K562 (cell line): Measurements from ENCODE around the gene KIF19. TPM values are rescaled to one million over a fixed set of nuclear protein-coding genes. Genes with fewer than 3 reads are reported as not detected.

ENCODE experiments used
- ATAC-seq: fragments of 200-7000 bp; cut with Tn5 transposase; 3 replicates; pipeline ENCODE4 v1.9.1; 2020; ENCODE audit warnings: moderate library complexity
- BruUV-seq: library from RNA; stranded (reverse); fragments of 400-500 nt; replicated peaks from 2 replicates; lab custom pipeline; 2021; lab: Mats Ljungman, UMichigan
- CTCF ChIA-PET: fragments of 300-600 bp; formaldehyde crosslinking; extraction: SDS; loops from one replicate; lab custom pipeline; 2021; ENCODE audit warnings: low intra/inter-chr PET ratio; lab: Yijun Ruan, JAX
- POLR2A ChIA-PET: fragments of 300-600, 350-650 bp; sonication (Branson Sonifier 250); formaldehyde crosslinking; extraction: SDS; loops from one replicate; lab custom pipeline; 2021; ENCODE audit warnings: antibody characterized with exemption, inconsistent platforms; lab: Yijun Ruan, JAX
- DNase-seq, 4 experiments: peaks; one replicate each; pipeline versions ENCODE4 v3.0.0 to v3.0.0-alpha.2; 2011 to 2018; ENCODE audit warnings: low spot score in 3 of 4, mixed read lengths in 3 of 4; ENCODE audit errors: extremely low read depth in 1 of 4
- FAIRE-seq: peaks from 2 replicates; lab custom pipeline; 2011; peaks lifted over from hg19 to GRCh38; lab: Jason Lieb, UNC
- H2AFZ ChIP-seq: 2 replicates; pipeline ENCODE4 v1.6.0; 2011; ENCODE audit warnings: low read depth, low read length, control low read depth, inconsistent platforms
- H3K27ac ChIP-seq: fragments of 200-600 bp; 3 replicates; pipeline ENCODE4 v1.8.0; 2011; ENCODE audit warnings: low read depth, mild to moderate bottlenecking, control low read depth, inconsistent platforms, low read length, moderate library complexity, mixed read lengths; ENCODE audit errors: extremely low read depth
- H3K27me3 ChIP-seq, 2 experiments: fragments of 300-600 bp in 1 of 2; 2 replicates in 1 of 2; 3 replicates in 1 of 2; pipeline versions ENCODE4 v1.6.0 to v1.8.0; 2011; ENCODE audit warnings: inconsistent platforms in 2 of 2, low read length in 2 of 2, mild to moderate bottlenecking in 1 of 2, mixed read lengths in 1 of 2, moderate library complexity in 1 of 2; ENCODE audit not compliant: control insufficient read depth in 2 of 2, insufficient read depth in 2 of 2
- H3K36me3 ChIP-seq: fragments of 300-600 bp; 3 replicates; pipeline ENCODE4 v1.8.0; 2011; ENCODE audit warnings: mild to moderate bottlenecking, low read length, inconsistent platforms; ENCODE audit not compliant: control insufficient read depth, insufficient read depth
- H3K4me1 ChIP-seq, 2 experiments: fragments of 200-600 bp in 1 of 2; replicated peaks in 1 of 2; 2 replicates in 1 of 2; 3 replicates in 1 of 2; pipeline versions ENCODE4 v1.5.1 to v1.8.0; 2011; ENCODE audit warnings: inconsistent platforms in 2 of 2, low read length in 2 of 2, mild to moderate bottlenecking in 1 of 2, mixed read lengths in 1 of 2, moderate library complexity in 1 of 2; ENCODE audit not compliant: control insufficient read depth in 2 of 2, insufficient read depth in 2 of 2
- H3K4me2 ChIP-seq: 2 replicates; pipeline ENCODE4 v1.6.1; 2011; ENCODE audit warnings: low read length, control low read depth, inconsistent platforms, mixed read lengths; ENCODE audit not compliant: insufficient read depth
- H3K4me3 ChIP-seq: fragments of 200-600 bp; sonication (generic), shearing (Covaris generic); 2 replicates; pipeline ENCODE4 v1.5.1; 2016; ENCODE audit warnings: control low read depth, inconsistent platforms
- H3K79me2 ChIP-seq: fragments of 200-600 bp; 3 replicates; pipeline ENCODE4 v1.8.0; 2011; ENCODE audit warnings: low read length, inconsistent platforms; ENCODE audit not compliant: control insufficient read depth, insufficient read depth
- H3K9ac ChIP-seq, 2 experiments: 2 replicates each; pipeline versions ENCODE4 v1.6.0 to v1.6.1; 2011; ENCODE audit warnings: low read depth in 2 of 2, low read length in 2 of 2, control low read depth in 1 of 2, inconsistent platforms in 1 of 2, mild to moderate bottlenecking in 1 of 2, mixed read lengths in 1 of 2; ENCODE audit not compliant: insufficient read depth in 1 of 2
- H3K9me1 ChIP-seq: one replicate; pipeline ENCODE4 v1.6.0; 2011; ENCODE audit warnings: inconsistent platforms, mild to moderate bottlenecking, low read length, moderate library complexity; ENCODE audit not compliant: control insufficient read depth, insufficient read depth
- H3K9me3 ChIP-seq: replicated peaks from 2 replicates; pipeline ENCODE4 v1.5.1; 2011; ENCODE audit warnings: low read depth, low read length, inconsistent platforms; ENCODE audit not compliant: control insufficient read depth, insufficient read depth
- H4K20me1 ChIP-seq: replicated peaks from 2 replicates; pipeline ENCODE4 v1.6.1; 2011; ENCODE audit warnings: low read length, inconsistent platforms, mixed read lengths; ENCODE audit not compliant: control insufficient read depth, insufficient read depth
- ARID1B ChIP-seq: fragments of 450-650 bp; IDR thresholded peaks from 2 replicates; pipeline ENCODE4 v1.6.1; 2016; ENCODE audit warnings: antibody characterized with exemption, mild to moderate bottlenecking, inconsistent platforms
- E2F3 ChIP-seq: fragments of 250-450 bp; sonication (Bioruptor Pico); IDR thresholded peaks from 2 replicates; pipeline ENCODE4 v1.4.0; 2020; ENCODE audit warnings: mild to moderate bottlenecking
- PRMT5 ChIP-seq: sonication (generic); formaldehyde crosslinking; IDR thresholded peaks from 2 replicates; pipeline ENCODE4 v1.5.0; 2020; ENCODE audit warnings: missing genetic modification reagents
- PYGO2 ChIP-seq: fragments of 450-650 bp; IDR thresholded peaks from 2 replicates; pipeline ENCODE4 v1.6.1; 2016; ENCODE audit warnings: mild to moderate bottlenecking, missing genetic modification characterization, moderate library complexity, missing compliant biosample characterization
- XRCC4 ChIP-seq: IDR thresholded peaks from one replicate; pipeline ENCODE4 v1.6.1; 2011; ENCODE audit not compliant: insufficient read depth, insufficient read length; ENCODE audit errors: extremely low read depth
- ZNF699 ChIP-seq: fragments of 250-450 bp; sonication (Bioruptor Pico); IDR thresholded peaks from 2 replicates; pipeline ENCODE4 v1.8.0; 2021; ENCODE audit warnings: mild to moderate bottlenecking, moderate library complexity; ENCODE audit not compliant: insufficient replicate concordance
- WGBS: fragments of 100-300 bp; shearing (Covaris generic); methylation state at CpG from one replicate; pipeline ENCODE4 v1.1.6; 2016; ENCODE audit warnings: low coverage, mixed read lengths; ENCODE audit not compliant: insufficient coverage; ENCODE audit errors: missing lambda C conversion rate; 5-methylcytosine and 5-hydroxymethylcytosine counted together
- in situ Hi-C: fragments of 300-500 bp; cut with MboI; formaldehyde crosslinking; loops from 4 replicates; pipeline ENCODE4 v1.15.0; 2018; ENCODE audit warnings: inconsistent platforms, mixed read lengths
- intact Hi-C: fragments of 100-400 bp; cut with micrococcal nuclease; formaldehyde crosslinking; loops from 2 replicates; pipeline ENCODE4 v1.14.2; 2022
- polyA plus RNA-seq, 8 experiments: library from polyadenylated mRNA; depleted of rRNA in 4 of 8; stranded (reverse) in 5 of 8; unstranded in 3 of 8; fragments of >200 nt; fragmentation: Nextera tagmentation in 2 of 8; fragmentation: Illumina TruSeq in 1 of 8; extraction: Ambion mirVana in 2 of 8; extraction: Trizol in 1 of 8; gene quantifications; 2 replicates each; pipeline versions ENCODE4 v1.2.1 to v1.2.3, GENCODE V29; 2011 to 2014; ENCODE audit warnings: inconsistent platforms in 1 of 8, missing spikeins in 1 of 8
- total RNA-seq, 7 experiments: library from RNA; depleted of rRNA in 6 of 7; stranded (reverse); fragments of >200 nt in 6 of 7; fragmentation: Illumina TruSeq in 2 of 7; extraction: Trizol in 2 of 7; gene quantifications; 2 replicates each; pipeline versions ENCODE4 v1.2.1 to v1.2.3, GENCODE V29; 2011 to 2021; ENCODE audit warnings: low replicate concordance in 1 of 7
- TF ChIP-seq, protein P1 (sequence below), 3 experiments: IDR thresholded peaks in 2 of 3; conservative IDR thresholded peaks in 1 of 3; 2 replicates each; pipeline ENCODE4 v1.5.1; 2011 to 2012; ENCODE audit warnings: low read length in 3 of 3, mild to moderate bottlenecking in 3 of 3, control low read depth in 2 of 3, improper control_type of control experiment in 1 of 3, inconsistent platforms in 1 of 3, low read depth in 1 of 3, mixed read lengths in 1 of 3, moderate library complexity in 1 of 3; ENCODE audit not compliant: insufficient read depth in 2 of 3
- TF ChIP-seq, protein P2 (sequence below): fragments of 250-450 bp; sonication (Bioruptor Pico); IDR thresholded peaks from 2 replicates; pipeline ENCODE4 v1.8.0; 2021; ENCODE audit warnings: moderate library complexity, mild to moderate bottlenecking, inconsistent platforms

KIF19 gene
- total and polyA plus RNA-seq, 9 of the 15 experiments (the other 6 are each of a cell fraction or from before 2014, with no cell fraction given) = 0.10 TPM; not detected in 8

DNA sequence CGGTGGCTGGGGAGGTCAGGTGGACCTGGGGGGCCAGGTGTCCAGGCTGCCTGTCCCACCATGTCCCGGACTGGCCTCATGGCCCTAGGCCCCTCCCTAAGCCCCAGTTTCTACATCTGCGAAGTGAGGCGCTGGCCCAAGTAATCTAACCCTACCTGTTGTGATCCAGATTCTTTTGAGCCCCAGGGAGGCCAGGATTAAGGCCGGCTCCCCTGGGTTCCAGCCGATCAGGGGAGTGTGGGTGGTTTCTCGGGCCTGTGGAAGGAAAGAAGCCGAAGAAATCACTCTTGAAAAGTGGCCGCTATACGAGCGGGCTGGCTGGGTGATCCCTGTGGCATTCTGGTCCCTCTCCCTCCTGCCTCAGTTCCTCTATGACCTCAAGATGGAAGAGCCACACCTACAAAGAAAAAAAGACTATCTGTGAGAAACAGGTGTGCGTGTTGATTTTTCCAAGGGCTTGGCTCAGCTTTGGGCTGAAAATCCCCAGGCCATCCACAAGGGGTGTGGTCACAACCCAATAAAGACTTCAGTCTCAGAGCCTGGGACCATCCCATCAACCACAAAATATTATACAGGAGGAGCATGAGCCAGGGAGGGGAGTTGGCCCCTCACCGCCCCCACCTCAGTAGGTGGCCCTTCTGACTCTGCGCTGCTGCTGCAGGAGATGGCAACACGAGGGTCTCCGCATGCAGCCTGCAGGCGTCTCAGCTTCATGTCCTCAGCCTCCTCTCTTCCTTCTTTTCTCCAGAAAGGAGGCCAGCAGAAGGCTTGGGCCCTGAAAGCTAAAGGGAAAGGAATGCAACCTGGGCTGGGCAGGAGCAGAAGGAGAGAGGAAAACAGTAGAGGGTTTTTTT, 61.6 kb downstream of the KIF19 start:
- no peak overlapping the region for H3K4me2 ChIP-seq
- H3K36me3 ChIP-seq = no peaks in the 10 kb centered on the region
- H2AFZ ChIP-seq = no peak overlapping the region
- H3K79me2 ChIP-seq = no peaks in the 10 kb centered on the region
- FAIRE-seq (no peak), ATAC-seq (peak; percentile 39; the same call in 1 of the 3 replicates), DNase-seq (peak in 2 of 4 experiments; percentile 28 to 35)
- no peaks in the 10 kb centered on the region for H3K9me1 ChIP-seq
- no peaks in the 10 kb centered on the region for H4K20me1 ChIP-seq
- intact Hi-C loops (no loop called here), in situ Hi-C loops (no loop called here)
- H3K4me1 ChIP-seq = no peaks in the 10 kb centered on the region; a peak in 2 of 5 replicates
- no peaks in the 10 kb centered on the region for H3K9me3 ChIP-seq
- BruUV-seq = no TSS peak
- ChIA-PET POLR2A (interaction anchor here (1.2 kb wide), 1 partner anchor 97 kb away, joined by 3 read pairs; no protein-coding TSS in a partner anchor), CTCF (no interaction called here)
- no peak overlapping the region for H3K4me3 ChIP-seq
- no peak overlapping the region for H3K9ac ChIP-seq
- H3K27ac ChIP-seq = no peak overlapping the region
- H3K27me3 ChIP-seq = peaks cover 30 to 43% of the 10 kb centered on the region in 2 experiments; a peak in 4 of 5 replicates
- no peak for TF ChIP-seq ARID1B
- TF ChIP-seq PRMT5 (CRISPR knock-in tag) = no peak
- TF ChIP-seq, protein P1, sequence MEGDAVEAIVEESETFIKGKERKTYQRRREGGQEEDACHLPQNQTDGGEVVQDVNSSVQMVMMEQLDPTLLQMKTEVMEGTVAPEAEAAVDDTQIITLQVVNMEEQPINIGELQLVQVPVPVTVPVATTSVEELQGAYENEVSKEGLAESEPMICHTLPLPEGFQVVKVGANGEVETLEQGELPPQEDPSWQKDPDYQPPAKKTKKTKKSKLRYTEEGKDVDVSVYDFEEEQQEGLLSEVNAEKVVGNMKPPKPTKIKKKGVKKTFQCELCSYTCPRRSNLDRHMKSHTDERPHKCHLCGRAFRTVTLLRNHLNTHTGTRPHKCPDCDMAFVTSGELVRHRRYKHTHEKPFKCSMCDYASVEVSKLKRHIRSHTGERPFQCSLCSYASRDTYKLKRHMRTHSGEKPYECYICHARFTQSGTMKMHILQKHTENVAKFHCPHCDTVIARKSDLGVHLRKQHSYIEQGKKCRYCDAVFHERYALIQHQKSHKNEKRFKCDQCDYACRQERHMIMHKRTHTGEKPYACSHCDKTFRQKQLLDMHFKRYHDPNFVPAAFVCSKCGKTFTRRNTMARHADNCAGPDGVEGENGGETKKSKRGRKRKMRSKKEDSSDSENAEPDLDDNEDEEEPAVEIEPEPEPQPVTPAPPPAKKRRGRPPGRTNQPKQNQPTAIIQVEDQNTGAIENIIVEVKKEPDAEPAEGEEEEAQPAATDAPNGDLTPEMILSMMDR (IDR thresholded peaks at IDR 0.05 in 2 of 3, conservative IDR thresholded peaks at IDR 0.05 in 1 of 3; ENCODE audit: insufficient read depth in 2 of 3, low read depth in 1 of 3, low read length in 3 of 3) = 0 out of 6 replicates have a peak, but pooled peaks of 2 of the 3 experiments have one; percentile 2 to 8
- TF ChIP-seq PYGO2 (tag) = no peak
- no peak for TF ChIP-seq ZNF699 (CRISPR knock-in tag)
- TF ChIP-seq, protein P2, sequence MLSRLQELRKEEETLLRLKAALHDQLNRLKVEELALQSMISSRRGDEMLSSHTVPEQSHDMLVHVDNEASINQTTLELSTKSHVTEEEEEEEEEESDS = no peak
- no peak for TF ChIP-seq E2F3 (CRISPR knock-in tag)
- no peak for TF ChIP-seq XRCC4
- 17% methylated on average over 17 of the region's 17 CpGs for WGBS
